Measurements from ENCODE around the gene CAMK2D.

The CAMK2D gene

DNA sequence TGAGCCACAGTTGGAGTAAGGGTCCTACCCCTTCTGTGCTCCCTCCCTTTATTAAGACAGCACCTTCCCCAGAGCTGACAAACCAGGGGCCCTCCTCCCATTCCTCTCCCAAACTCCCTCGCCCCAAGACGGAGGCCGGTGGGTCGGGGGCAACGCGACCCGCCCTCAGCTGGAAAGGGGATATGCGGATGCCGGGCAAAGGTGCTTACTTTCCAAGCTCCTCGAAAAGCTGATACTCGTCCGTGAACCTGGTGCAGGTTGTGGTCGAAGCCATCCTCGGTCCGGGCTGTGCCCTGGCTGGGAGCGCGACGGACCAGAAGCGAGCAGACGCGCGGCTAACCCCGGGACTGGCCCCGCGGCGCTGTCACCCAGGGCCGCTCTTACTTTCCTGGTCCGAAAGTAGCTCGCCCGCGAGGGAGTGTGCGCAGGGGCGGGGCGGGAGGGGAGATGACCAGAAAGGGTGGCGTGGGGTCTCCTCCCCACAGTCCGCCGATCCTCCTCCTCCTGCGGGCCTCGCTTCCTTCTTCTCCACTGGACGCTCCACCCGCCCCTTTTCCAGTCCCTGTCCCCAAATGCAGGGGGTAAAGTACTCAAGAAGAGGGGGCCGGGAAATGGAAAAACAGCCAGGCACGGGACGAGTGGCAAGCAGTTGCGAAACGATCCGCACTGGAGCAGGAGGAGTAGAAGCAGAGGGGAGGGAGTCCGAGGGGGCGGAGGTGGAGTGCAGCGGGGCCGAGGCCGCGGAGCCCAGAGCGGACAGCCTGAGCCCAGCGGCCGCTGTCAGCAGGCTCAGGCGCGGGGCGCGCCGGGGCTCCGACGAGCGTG, 531 bp downstream of the CAMK2D start:
- Histone ChIP-seq H3K36me3 (ENCODE audit: control insufficient read depth, insufficient read depth, low read length) (no peaks in the 10 kb centered on the region), H3K4me1 (ENCODE audit: control insufficient read depth, insufficient read depth, low read length) (peaks cover 6% of the 10 kb centered on the region), H3K9ac (ENCODE audit: low read length) (peak overlapping the region; percentile 95), H3K4me3 (ENCODE audit: low read length) (peak overlapping the region; percentile 85), H3K27ac (ENCODE audit: low read depth, low read length) (peak overlapping the region; percentile 96), H3K27me3 (ENCODE audit: control insufficient read depth, insufficient read depth, low read length) (no peaks in the 10 kb centered on the region)

- H3K36me3 ChIP-seq (ENCODE audit: control insufficient read depth, insufficient read depth, low read length) = no peaks in the 10 kb centered on the region
- H3K4me1 ChIP-seq (ENCODE audit: control insufficient read depth, insufficient read depth, low read length) = peaks cover 6% of the 10 kb centered on the region
- peak overlapping the region; percentile 96 for H3K27ac ChIP-seq (ENCODE audit: low read depth, low read length)
- peak overlapping the region; percentile 95 for H3K9ac ChIP-seq (ENCODE audit: low read length)
- no peaks in the 10 kb centered on the region for H3K27me3 ChIP-seq (ENCODE audit: control insufficient read depth, insufficient read depth, low read length)
- H3K4me3 ChIP-seq (ENCODE audit: low read length) = peak overlapping the region; percentile 85
These were observed 1.3 kb downstream of the CAMK2D start for GRCh38 chr4:113760094-113760794.

GRCh38 chr4:113759696-113760093, 1.8 kb downstream of the CAMK2D start:
- Histone ChIP-seq H3K4me3 (ENCODE audit: low read length) (peak overlapping the region; percentile 85), H3K27ac (ENCODE audit: low read depth, low read length) (peak overlapping the region; percentile 96), H3K27me3 (ENCODE audit: control insufficient read depth, insufficient read depth, low read length) (no peaks in the 10 kb centered on the region), H3K9ac (ENCODE audit: low read length) (peak overlapping the region; percentile 95), H3K4me1 (ENCODE audit: control insufficient read depth, insufficient read depth, low read length) (peaks cover 6% of the 10 kb centered on the region), H3K36me3 (ENCODE audit: control insufficient read depth, insufficient read depth, low read length) (no peaks in the 10 kb centered on the region)

- Histone ChIP-seq H3K27ac (ENCODE audit: low read depth, low read length) (peak overlapping the region; percentile 32), H3K4me1 (ENCODE audit: control insufficient read depth, insufficient read depth, low read length) (peaks cover 6% of the 10 kb centered on the region), H3K36me3 (ENCODE audit: control insufficient read depth, insufficient read depth, low read length) (no peaks in the 10 kb centered on the region), H3K9ac (ENCODE audit: low read length) (no peak overlapping the region), H3K27me3 (ENCODE audit: control insufficient read depth, insufficient read depth, low read length) (no peaks in the 10 kb centered on the region), H3K4me3 (ENCODE audit: low read length) (no peak overlapping the region)
These were observed 3.2 kb downstream of the CAMK2D start for GRCh38 chr4:113758372-113758771.

DNA sequence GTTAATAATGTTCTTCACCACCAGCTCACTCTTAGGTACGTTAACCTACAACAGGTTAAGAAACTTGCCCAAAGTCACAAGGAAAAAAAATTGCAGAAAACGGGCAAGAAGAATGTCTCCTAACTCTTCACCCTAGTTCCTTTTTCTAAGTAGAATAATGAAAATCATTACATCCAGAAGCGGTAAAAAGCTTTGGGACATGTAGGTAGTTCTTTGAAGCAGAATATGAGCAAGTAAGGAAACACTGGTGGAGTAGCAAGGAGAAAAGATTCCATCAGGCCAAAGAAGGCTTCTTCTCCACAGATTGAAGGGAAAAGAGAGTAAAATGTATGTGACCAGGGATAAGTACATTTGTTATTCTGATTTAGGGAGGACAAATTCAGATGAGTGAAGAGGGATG, 4.1 kb downstream of the CAMK2D start:
- Histone ChIP-seq H3K4me1 (ENCODE audit: control insufficient read depth, insufficient read depth, low read length) (peaks cover 6% of the 10 kb centered on the region), H3K9ac (ENCODE audit: low read length) (no peak overlapping the region), H3K27me3 (ENCODE audit: control insufficient read depth, insufficient read depth, low read length) (no peaks in the 10 kb centered on the region), H3K36me3 (ENCODE audit: control insufficient read depth, insufficient read depth, low read length) (no peaks in the 10 kb centered on the region), H3K4me3 (ENCODE audit: low read length) (no peak overlapping the region), H3K27ac (ENCODE audit: low read depth, low read length) (peak overlapping the region; percentile 4)

DNA sequence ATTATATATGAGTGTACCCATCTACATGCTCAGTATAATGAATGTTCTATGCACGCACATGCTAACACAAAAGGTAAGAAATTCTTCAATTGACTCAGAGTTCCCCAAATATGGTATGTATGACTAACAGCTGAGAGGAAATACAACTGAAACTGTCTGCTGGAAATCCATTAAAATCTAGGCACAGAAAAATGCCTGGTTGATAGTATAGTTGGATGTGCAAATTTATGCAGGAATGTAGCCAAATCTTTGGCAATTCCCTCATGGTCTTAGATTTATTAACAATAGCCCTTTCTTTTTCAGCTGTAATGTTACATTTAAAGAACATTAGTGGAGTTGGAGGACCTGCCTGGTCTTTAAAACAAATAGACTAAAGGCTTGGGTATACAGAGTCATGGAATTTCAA, 5.5 kb downstream of the CAMK2D start:
- H3K27ac ChIP-seq (ENCODE audit: low read depth, low read length) = no peak overlapping the region
- H3K4me1 ChIP-seq (ENCODE audit: control insufficient read depth, insufficient read depth, low read length) = peaks cover 6% of the 10 kb centered on the region
- H3K27me3 ChIP-seq (ENCODE audit: control insufficient read depth, insufficient read depth, low read length) = no peaks in the 10 kb centered on the region
- H3K4me3 ChIP-seq (ENCODE audit: low read length) = no peak overlapping the region
- no peak overlapping the region for H3K9ac ChIP-seq (ENCODE audit: low read length)
- H3K36me3 ChIP-seq (ENCODE audit: control insufficient read depth, insufficient read depth, low read length) = no peaks in the 10 kb centered on the region

- no peak overlapping the region for H3K27ac ChIP-seq (ENCODE audit: low read depth, low read length)
- H3K27me3 ChIP-seq (ENCODE audit: control insufficient read depth, insufficient read depth, low read length) = no peaks in the 10 kb centered on the region
- H3K9ac ChIP-seq (ENCODE audit: low read length) = no peak overlapping the region
- H3K36me3 ChIP-seq (ENCODE audit: control insufficient read depth, insufficient read depth, low read length) = no peaks in the 10 kb centered on the region
- no peak overlapping the region for H3K4me3 ChIP-seq (ENCODE audit: low read length)
- H3K4me1 ChIP-seq (ENCODE audit: control insufficient read depth, insufficient read depth, low read length) = no peaks in the 10 kb centered on the region
These were observed 10.8 kb downstream of the CAMK2D start for GRCh38 chr4:113750734-113751133.

DNA sequence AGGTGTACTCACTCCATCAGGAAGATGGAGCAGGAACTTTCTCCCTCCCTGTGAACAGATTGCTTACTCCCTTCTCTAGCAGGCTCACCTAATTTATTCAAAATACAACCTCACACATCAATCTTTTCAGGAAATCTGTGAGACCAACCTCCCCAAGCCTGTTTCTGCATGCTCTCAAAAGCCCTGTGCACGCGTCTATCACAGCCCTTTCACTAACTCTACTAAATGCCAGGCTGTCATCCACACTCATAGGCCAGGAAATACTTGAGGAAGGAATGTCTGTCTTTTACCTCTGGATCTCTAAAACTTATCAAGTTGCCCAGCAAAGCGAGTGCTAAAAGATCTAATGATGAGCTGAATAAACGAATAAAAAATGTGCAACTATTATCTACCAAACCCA, 11.2 kb downstream of the CAMK2D start:
- H3K4me3 ChIP-seq (ENCODE audit: low read length) = no peak overlapping the region
- no peaks in the 10 kb centered on the region for H3K27me3 ChIP-seq (ENCODE audit: control insufficient read depth, insufficient read depth, low read length)
- no peaks in the 10 kb centered on the region for H3K36me3 ChIP-seq (ENCODE audit: control insufficient read depth, insufficient read depth, low read length)
- H3K4me1 ChIP-seq (ENCODE audit: control insufficient read depth, insufficient read depth, low read length) = no peaks in the 10 kb centered on the region
- H3K9ac ChIP-seq (ENCODE audit: low read length) = no peak overlapping the region
- H3K27ac ChIP-seq (ENCODE audit: low read depth, low read length) = no peak overlapping the region

DNA sequence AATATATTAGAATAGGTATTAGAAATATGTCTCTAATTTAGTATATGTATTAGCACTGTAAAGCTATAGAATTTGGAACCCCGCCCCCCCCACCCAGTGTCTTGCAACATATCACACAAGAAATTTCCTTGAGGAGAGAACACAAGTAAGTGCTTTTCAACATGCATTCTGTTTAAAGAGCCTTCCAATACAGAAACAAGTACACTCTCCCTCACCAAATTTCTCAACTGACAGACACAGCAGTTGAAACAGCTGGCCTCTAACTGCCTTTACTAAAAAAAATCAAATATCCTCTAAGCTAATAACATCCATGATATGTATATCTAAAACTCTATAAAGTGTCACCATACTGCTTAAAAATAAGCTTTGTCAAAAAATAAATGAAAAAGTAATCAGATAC, 12.4 kb downstream of the CAMK2D start:
- no peaks in the 10 kb centered on the region for H3K4me1 ChIP-seq (ENCODE audit: control insufficient read depth, insufficient read depth, low read length)

GRCh38 chr4:113747949-113748348, 13.6 kb downstream of the CAMK2D start:
- Histone ChIP-seq H3K4me3 (ENCODE audit: low read length) (no peak overlapping the region), H3K9ac (ENCODE audit: low read length) (no peak overlapping the region), H3K27ac (ENCODE audit: low read depth, low read length) (no peak overlapping the region), H3K36me3 (ENCODE audit: control insufficient read depth, insufficient read depth, low read length) (no peaks in the 10 kb centered on the region), H3K27me3 (ENCODE audit: control insufficient read depth, insufficient read depth, low read length) (no peaks in the 10 kb centered on the region), H3K4me1 (ENCODE audit: control insufficient read depth, insufficient read depth, low read length) (no peaks in the 10 kb centered on the region)

More for the DNA sequence above, 12.4 kb downstream of the CAMK2D start:
- no peaks in the 10 kb centered on the region for H3K27me3 ChIP-seq (ENCODE audit: control insufficient read depth, insufficient read depth, low read length)
- H3K4me3 ChIP-seq (ENCODE audit: low read length) = no peak overlapping the region
- no peak overlapping the region for H3K9ac ChIP-seq (ENCODE audit: low read length)
- no peak overlapping the region for H3K27ac ChIP-seq (ENCODE audit: low read depth, low read length)
- H3K36me3 ChIP-seq (ENCODE audit: control insufficient read depth, insufficient read depth, low read length) = no peaks in the 10 kb centered on the region

GRCh38 chr4:113745711-113746110, 15.8 kb downstream of the CAMK2D start:
- H3K27me3 ChIP-seq (ENCODE audit: control insufficient read depth, insufficient read depth, low read length) = no peaks in the 10 kb centered on the region
- H3K9ac ChIP-seq (ENCODE audit: low read length) = no peak overlapping the region
- H3K4me1 ChIP-seq (ENCODE audit: control insufficient read depth, insufficient read depth, low read length) = no peaks in the 10 kb centered on the region
- no peaks in the 10 kb centered on the region for H3K36me3 ChIP-seq (ENCODE audit: control insufficient read depth, insufficient read depth, low read length)
- H3K27ac ChIP-seq (ENCODE audit: low read depth, low read length) = no peak overlapping the region
- H3K4me3 ChIP-seq (ENCODE audit: low read length) = no peak overlapping the region

- H3K27me3 ChIP-seq (ENCODE audit: control insufficient read depth, insufficient read depth, low read length) = no peaks in the 10 kb centered on the region
- H3K4me3 ChIP-seq (ENCODE audit: low read length) = no peak overlapping the region
- no peaks in the 10 kb centered on the region for H3K36me3 ChIP-seq (ENCODE audit: control insufficient read depth, insufficient read depth, low read length)
- H3K27ac ChIP-seq (ENCODE audit: low read depth, low read length) = no peak overlapping the region
- H3K9ac ChIP-seq (ENCODE audit: low read length) = no peak overlapping the region
- H3K4me1 ChIP-seq (ENCODE audit: control insufficient read depth, insufficient read depth, low read length) = no peaks in the 10 kb centered on the region
These were observed 16.8 kb downstream of the CAMK2D start for GRCh38 chr4:113744667-113745240.

Measured in rectal smooth muscle tissue (tissue), 1 donor.